Ectodermal cell (in vitro differentiated cells): ENCODE measurements around the gene JPH3.

Experiments
- H3K27ac ChIP-seq: 2 replicates; pipeline ENCODE4 v1.7.0; 2013; ENCODE audit warnings: mild to moderate bottlenecking, low read depth, low read length; ENCODE audit not compliant: insufficient read depth, poor library complexity, severe bottlenecking
- H3K27me3 ChIP-seq: 2 replicates; pipeline ENCODE4 v1.7.0; 2013; ENCODE audit warnings: mild to moderate bottlenecking, low read length; ENCODE audit not compliant: insufficient read depth, control insufficient read depth, poor library complexity, severe bottlenecking
- H3K36me3 ChIP-seq: one replicate; pipeline ENCODE4 v1.7.0; 2013; ENCODE audit warnings: low read length; ENCODE audit not compliant: control insufficient read depth, insufficient read depth
- H3K4me1 ChIP-seq: one replicate; pipeline ENCODE4 v1.7.0; 2013; ENCODE audit warnings: low read length; ENCODE audit not compliant: control insufficient read depth, insufficient read depth
- H3K4me3 ChIP-seq: 2 replicates; pipeline ENCODE4 v1.7.0; 2013; ENCODE audit warnings: low read depth, low read length, control low read depth; ENCODE audit not compliant: insufficient read depth
- H3K9me3 ChIP-seq: 2 replicates; pipeline ENCODE4 v1.7.0; 2013; ENCODE audit warnings: mild to moderate bottlenecking, low read length, moderate library complexity; ENCODE audit not compliant: control insufficient read depth
- WGBS, 2 experiments: methylation state at CpG; one replicate each; pipeline ENCODE4 v1.1.7; 2013; ENCODE audit warnings: missing lambda C conversion rate in 2 of 2; 5-methylcytosine and 5-hydroxymethylcytosine counted together

Gene JPH3

GRCh38 chr16:87693827-87694226 is 91.5 kb downstream of the JPH3 start:
- no peak overlapping the region for H3K4me3 ChIP-seq
- H3K9me3 ChIP-seq: no peaks in the 10 kb centered on the region
- H3K27ac ChIP-seq: no peak overlapping the region
- 97% methylated on average over 16 of the region's 16 CpGs for WGBS, 2 experiments
- H3K27me3 ChIP-seq: no peaks in the 10 kb centered on the region
- H3K36me3 ChIP-seq: no peaks in the 10 kb centered on the region
- H3K4me1 ChIP-seq: no peaks in the 10 kb centered on the region

- Histone ChIP-seq H3K9me3 (no peaks in the 10 kb centered on the region), H3K36me3 (no peaks in the 10 kb centered on the region), H3K4me1 (no peaks in the 10 kb centered on the region), H3K27ac (no peak overlapping the region), H3K4me3 (no peak overlapping the region), H3K27me3 (no peaks in the 10 kb centered on the region)
- WGBS, 2 experiments: 94% methylated on average over 20 of the region's 20 CpGs
Measured at GRCh38 chr16:87694441-87695125, 92.3 kb downstream of the JPH3 start.

GRCh38 chr16:87695534-87695933 is 93.2 kb downstream of the JPH3 start:
- no peaks in the 10 kb centered on the region for H3K27me3 ChIP-seq
- H3K36me3 ChIP-seq: no peaks in the 10 kb centered on the region
- H3K4me3 ChIP-seq: no peak overlapping the region
- no peaks in the 10 kb centered on the region for H3K4me1 ChIP-seq
- no peak overlapping the region for H3K27ac ChIP-seq
- WGBS, 2 experiments: 94 to 95% methylated on average over 12 of the region's 12 CpGs
- no peaks in the 10 kb centered on the region for H3K9me3 ChIP-seq

- Histone ChIP-seq H3K4me1 (no peaks in the 10 kb centered on the region), H3K36me3 (no peaks in the 10 kb centered on the region), H3K27me3 (no peaks in the 10 kb centered on the region), H3K27ac (no peak overlapping the region), H3K9me3 (no peaks in the 10 kb centered on the region), H3K4me3 (no peak overlapping the region)
- 95 to 97% methylated on average over 18 of the region's 18 CpGs for WGBS, 2 experiments
Measured at GRCh38 chr16:87696726-87697125, 94.4 kb downstream of the JPH3 start.

- Histone ChIP-seq H3K36me3 (no peaks in the 10 kb centered on the region), H3K4me3 (no peak overlapping the region), H3K27ac (no peak overlapping the region), H3K4me1 (no peaks in the 10 kb centered on the region), H3K27me3 (no peaks in the 10 kb centered on the region), H3K9me3 (no peaks in the 10 kb centered on the region)
- WGBS, 2 experiments: 93 to 95% methylated on average over 21 of the region's 21 CpGs
Measured at GRCh38 chr16:87697256-87697655, 94.9 kb downstream of the JPH3 start.

GRCh38 chr16:87697792-87698191 is 95.5 kb downstream of the JPH3 start:
- WGBS, 2 experiments: 95 to 97% methylated on average over 14 of the region's 14 CpGs
- H3K27ac ChIP-seq: no peak overlapping the region
- no peaks in the 10 kb centered on the region for H3K4me1 ChIP-seq
- no peaks in the 10 kb centered on the region for H3K36me3 ChIP-seq
- no peaks in the 10 kb centered on the region for H3K9me3 ChIP-seq
- no peaks in the 10 kb centered on the region for H3K27me3 ChIP-seq
- no peak overlapping the region for H3K4me3 ChIP-seq

GRCh38 chr16:87698241-87698640 is 95.9 kb downstream of the JPH3 start:
- 94 to 95% methylated on average over 7 of the region's 7 CpGs for WGBS, 2 experiments
- H3K4me1 ChIP-seq: no peaks in the 10 kb centered on the region
- H3K27ac ChIP-seq: no peak overlapping the region
- no peaks in the 10 kb centered on the region for H3K27me3 ChIP-seq
- no peaks in the 10 kb centered on the region for H3K9me3 ChIP-seq
- H3K4me3 ChIP-seq: no peak overlapping the region
- no peaks in the 10 kb centered on the region for H3K36me3 ChIP-seq

- Histone ChIP-seq H3K36me3 (no peaks in the 10 kb centered on the region), H3K9me3 (no peaks in the 10 kb centered on the region)
- 95% methylated on average over 20 of the region's 20 CpGs for WGBS, 2 experiments
Measured at GRCh38 chr16:87698676-87699199, 96.4 kb downstream of the JPH3 start.

GRCh38 chr16:87700406-87701077 is 98.2 kb downstream of the JPH3 start:
- Histone ChIP-seq H3K27ac (no peak overlapping the region), H3K4me3 (no peak overlapping the region), H3K9me3 (no peaks in the 10 kb centered on the region), H3K4me1 (peaks cover 11% of the 10 kb centered on the region), H3K27me3 (no peaks in the 10 kb centered on the region), H3K36me3 (no peaks in the 10 kb centered on the region)
- WGBS, 2 experiments: 94 to 95% methylated on average over 19 of the region's 19 CpGs

More at GRCh38 chr16:87698676-87699199, 96.4 kb downstream of the JPH3 start:
- no peaks in the 10 kb centered on the region for H3K27me3 ChIP-seq
- no peak overlapping the region for H3K27ac ChIP-seq
- H3K4me1 ChIP-seq: no peaks in the 10 kb centered on the region
- H3K4me3 ChIP-seq: no peak overlapping the region

GRCh38 chr16:87701078-87701460 is 98.8 kb downstream of the JPH3 start:
- Histone ChIP-seq H3K27me3 (no peaks in the 10 kb centered on the region), H3K36me3 (no peaks in the 10 kb centered on the region), H3K27ac (no peak overlapping the region), H3K9me3 (no peaks in the 10 kb centered on the region), H3K4me1 (peaks cover 15% of the 10 kb centered on the region), H3K4me3 (no peak overlapping the region)
- 92 to 94% methylated on average over 11 of the region's 11 CpGs for WGBS, 2 experiments
